Gastroesophageal sphincter (tissue), 3 donors: ENCODE measurements around the gene MTUS2.

Experiments
- EP300 ChIP-seq: sonication (generic); formaldehyde crosslinking; IDR thresholded peaks from one replicate; pipeline ENCODE4 v1.6.1; 2017; ENCODE audit warnings: antibody characterized with exemption, mild to moderate bottlenecking
- POLR2A ChIP-seq, 2 donors: fragments of 450-650 bp; IDR thresholded peaks; one replicate each; pipeline ENCODE4 v1.6.1; 2017; ENCODE audit warnings: antibody characterized with exemption in 2 of 2, mild to moderate bottlenecking in 2 of 2, moderate library complexity in 1 of 2
- POLR2AphosphoS5 ChIP-seq: sonication (generic); formaldehyde crosslinking; IDR thresholded peaks from one replicate; pipeline ENCODE4 v1.6.1; 2017; ENCODE audit warnings: antibody characterized with exemption
- TF ChIP-seq, protein P1 (sequence below), 4 experiments: fragments of 200-600 bp in 2 of 4; fragments of 450-650 bp in 2 of 4; sonication (generic) in 1 of 4; IDR thresholded peaks; one replicate each; pipeline ENCODE4 v1.5.1; 2017 to 2019; ENCODE audit warnings: antibody characterized with exemption in 4 of 4, mild to moderate bottlenecking in 2 of 4, moderate library complexity in 2 of 4

DNA sequence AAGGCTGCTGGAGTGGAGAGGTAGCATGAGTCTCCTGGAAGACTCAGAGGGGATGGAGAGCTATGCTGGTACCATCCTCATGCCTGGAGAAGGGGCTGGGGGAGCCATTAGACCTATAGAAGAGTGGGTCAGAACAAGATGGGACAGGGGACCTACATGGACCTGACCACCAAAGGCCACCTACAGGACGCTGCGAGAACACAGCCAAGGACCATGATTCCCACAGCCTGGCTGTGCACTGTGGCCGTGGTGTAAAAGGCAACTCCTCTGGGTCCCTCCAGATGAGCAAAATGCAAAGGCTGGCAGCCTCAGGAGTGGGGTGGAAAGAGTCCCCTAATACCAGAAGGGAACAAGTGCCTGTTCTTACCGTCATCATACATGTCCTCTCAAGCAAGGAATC, 559.1 kb downstream of the MTUS2 start:
- TF ChIP-seq, protein P1, sequence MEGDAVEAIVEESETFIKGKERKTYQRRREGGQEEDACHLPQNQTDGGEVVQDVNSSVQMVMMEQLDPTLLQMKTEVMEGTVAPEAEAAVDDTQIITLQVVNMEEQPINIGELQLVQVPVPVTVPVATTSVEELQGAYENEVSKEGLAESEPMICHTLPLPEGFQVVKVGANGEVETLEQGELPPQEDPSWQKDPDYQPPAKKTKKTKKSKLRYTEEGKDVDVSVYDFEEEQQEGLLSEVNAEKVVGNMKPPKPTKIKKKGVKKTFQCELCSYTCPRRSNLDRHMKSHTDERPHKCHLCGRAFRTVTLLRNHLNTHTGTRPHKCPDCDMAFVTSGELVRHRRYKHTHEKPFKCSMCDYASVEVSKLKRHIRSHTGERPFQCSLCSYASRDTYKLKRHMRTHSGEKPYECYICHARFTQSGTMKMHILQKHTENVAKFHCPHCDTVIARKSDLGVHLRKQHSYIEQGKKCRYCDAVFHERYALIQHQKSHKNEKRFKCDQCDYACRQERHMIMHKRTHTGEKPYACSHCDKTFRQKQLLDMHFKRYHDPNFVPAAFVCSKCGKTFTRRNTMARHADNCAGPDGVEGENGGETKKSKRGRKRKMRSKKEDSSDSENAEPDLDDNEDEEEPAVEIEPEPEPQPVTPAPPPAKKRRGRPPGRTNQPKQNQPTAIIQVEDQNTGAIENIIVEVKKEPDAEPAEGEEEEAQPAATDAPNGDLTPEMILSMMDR (IDR thresholded peaks at IDR 0.05) = no peak
- TF ChIP-seq POLR2A (IDR thresholded peaks at IDR 0.05) (no peak), EP300 (no peak), POLR2AphosphoS5 (no peak)
